H1 (cell line): ENCODE results near the gene CLIP4. TPM values are rescaled to one million over a fixed set of nuclear protein-coding genes. Genes with fewer than 3 reads are reported as not detected.

Experiments used
- CTCF ChIA-PET: fragments of 300-600 bp; sonication (Branson Sonifier 250); formaldehyde crosslinking; loops from one replicate; lab custom pipeline; 2021; ENCODE audit not compliant: partially characterized antibody; lab: Charles Lee
- POLR2A ChIA-PET: fragments of 300-600 bp; sonication (Branson Sonifier 250); formaldehyde crosslinking; loops from one replicate; lab custom pipeline; 2021; ENCODE audit warnings: inconsistent platforms; ENCODE audit not compliant: partially characterized antibody; lab: Charles Lee
- DNase-seq, 2 experiments: peaks; one replicate each; pipeline versions ENCODE4 v3.0.0 to v3.0.0-alpha.2; 2010 to 2022; ENCODE audit warnings: low spot score in 2 of 2, low read depth in 1 of 2, mixed read lengths in 1 of 2
- FAIRE-seq: peaks from 2 replicates; lab custom pipeline; 2011; peaks lifted over from hg19 to GRCh38; lab: Jason Lieb, UNC
- H2AFZ ChIP-seq: 2 replicates; pipeline ENCODE4 v1.8.1; 2012; ENCODE audit warnings: low read length, inconsistent platforms
- H2AK5ac ChIP-seq: 2 replicates; pipeline ENCODE4 v1.6.1; 2013; ENCODE audit warnings: low read depth, low read length
- H2BK120ac ChIP-seq: replicated peaks from 2 replicates; pipeline ENCODE3; 2013; ENCODE audit warnings: low read depth, low read length, inconsistent platforms
- H2BK12ac ChIP-seq: 2 replicates; pipeline ENCODE4 v1.6.1; 2013; ENCODE audit warnings: low read depth, low read length
- H2BK15ac ChIP-seq: 2 replicates; pipeline ENCODE4 v1.6.1; 2013; ENCODE audit warnings: low read length
- H2BK20ac ChIP-seq: 2 replicates; pipeline ENCODE4 v1.6.1; 2013; ENCODE audit warnings: low read length
- H2BK5ac ChIP-seq: 2 replicates; pipeline ENCODE4 v1.6.1; 2013; ENCODE audit warnings: low read depth, low read length
- H3K14ac ChIP-seq: 2 replicates; pipeline ENCODE4 v1.6.1; 2013; ENCODE audit warnings: inconsistent platforms; ENCODE audit not compliant: insufficient read length
- H3K18ac ChIP-seq: 2 replicates; pipeline ENCODE4 v1.6.1; 2013; ENCODE audit warnings: low read length; ENCODE audit errors: extremely low read depth
- H3K23ac ChIP-seq: 2 replicates; pipeline ENCODE4 v1.6.1; 2013; ENCODE audit warnings: inconsistent platforms; ENCODE audit not compliant: insufficient read length
- H3K23me2 ChIP-seq: 2 replicates; pipeline ENCODE4 v1.6.1; 2013; ENCODE audit warnings: low read depth, low read length
- H3K27ac ChIP-seq: 2 replicates; pipeline ENCODE4 v1.6.1; 2011; ENCODE audit warnings: low read depth, low read length, inconsistent platforms
- H3K27me3 ChIP-seq, 4 experiments: replicated peaks in 1 of 4; 1 replicate in 1 of 4; 2 replicates in 3 of 4; pipeline versions ENCODE4 v1.6.1 to v1.8.1; 2011 to 2013; ENCODE audit warnings: low read length in 3 of 4, mild to moderate bottlenecking in 3 of 4, inconsistent platforms in 2 of 4, mixed read lengths in 2 of 4, moderate library complexity in 1 of 4; ENCODE audit not compliant: control insufficient read depth in 3 of 4, insufficient read depth in 3 of 4; ENCODE audit errors: extremely low read depth in 1 of 4
- H3K36me3 ChIP-seq, 4 experiments: 2 replicates each; pipeline versions ENCODE4 v1.6.1 to v1.8.1; 2011 to 2013; ENCODE audit warnings: mild to moderate bottlenecking in 4 of 4, low read length in 3 of 4, moderate library complexity in 2 of 4, control low read depth in 1 of 4, inconsistent platforms in 1 of 4; ENCODE audit not compliant: insufficient read depth in 4 of 4, control insufficient read depth in 2 of 4
- H3K4ac ChIP-seq: replicated peaks from 2 replicates; pipeline ENCODE3; 2013; ENCODE audit warnings: low read length, low read depth, mixed read lengths, inconsistent platforms; ENCODE audit not compliant: insufficient read length
- H3K4me1 ChIP-seq, 4 experiments: replicated peaks in 1 of 4; 1 replicate in 1 of 4; 2 replicates in 3 of 4; pipeline versions ENCODE4 v1.6.1 to v1.8.1; 2011 to 2013; ENCODE audit warnings: low read length in 3 of 4, inconsistent platforms in 2 of 4, mixed read lengths in 1 of 4; ENCODE audit not compliant: insufficient read depth in 4 of 4, control insufficient read depth in 3 of 4
- H3K4me2 ChIP-seq, 2 experiments: 2 replicates each; pipeline versions ENCODE4 v1.6.1 to v1.8.1; 2011 to 2013; ENCODE audit warnings: low read depth in 2 of 2, low read length in 2 of 2, control low read depth in 1 of 2, inconsistent platforms in 1 of 2, mild to moderate bottlenecking in 1 of 2; ENCODE audit not compliant: insufficient read depth in 1 of 2
- H3K4me3 ChIP-seq, 4 experiments: fragments of 200-600, 300-600 bp in 1 of 4; sonication (generic), shearing (Covaris generic), sonication (Bioruptor Twin) in 1 of 4; 2 replicates each; pipeline versions ENCODE4 v1.5.1 to v1.8.1; 2011 to 2016; ENCODE audit warnings: low read length in 4 of 4, low read depth in 3 of 4, control low read depth in 2 of 4, inconsistent platforms in 2 of 4, mild to moderate bottlenecking in 2 of 4, mixed read lengths in 1 of 4, moderate library complexity in 1 of 4; ENCODE audit not compliant: insufficient read depth in 2 of 4; ENCODE audit errors: extremely low read depth in 1 of 4
- H3K56ac ChIP-seq: replicated peaks from 2 replicates; pipeline ENCODE3; 2013; ENCODE audit warnings: low read depth, mild to moderate bottlenecking, mixed read lengths, low read length, inconsistent platforms; ENCODE audit not compliant: insufficient read length
- H3K79me1 ChIP-seq: 2 replicates; pipeline ENCODE4 v1.6.1; 2013; ENCODE audit warnings: low read depth, low read length, control low read depth
- H3K79me2 ChIP-seq, 2 experiments: 2 replicates each; pipeline versions ENCODE4 v1.6.1 to v1.8.1; 2012 to 2013; ENCODE audit warnings: low read length in 2 of 2, mild to moderate bottlenecking in 2 of 2, inconsistent platforms in 1 of 2; ENCODE audit not compliant: insufficient read depth in 2 of 2, control insufficient read depth in 1 of 2
- H3K9ac ChIP-seq, 4 experiments: replicated peaks in 1 of 4; 1 replicate in 1 of 4; 2 replicates in 3 of 4; pipeline versions ENCODE4 v1.6.1 to v1.8.1; 2011 to 2013; ENCODE audit warnings: low read depth in 3 of 4, low read length in 3 of 4, control low read depth in 2 of 4, mild to moderate bottlenecking in 2 of 4, moderate library complexity in 2 of 4, inconsistent platforms in 1 of 4; ENCODE audit errors: extremely low read depth in 1 of 4
- H3K9me3 ChIP-seq, 2 experiments: 2 replicates each; pipeline versions ENCODE4 v1.6.1 to v1.8.1; 2012 to 2013; ENCODE audit warnings: mild to moderate bottlenecking in 2 of 2, moderate library complexity in 2 of 2, control low read depth in 1 of 2, inconsistent platforms in 1 of 2, low read depth in 1 of 2, low read length in 1 of 2, mixed read lengths in 1 of 2; ENCODE audit not compliant: insufficient read depth in 2 of 2
- H4K20me1 ChIP-seq, 2 experiments: replicated peaks in 1 of 2; 2 replicates each; pipeline versions ENCODE3 to v1.8.1; 2011 to 2013; ENCODE audit warnings: inconsistent platforms in 2 of 2, low read length in 2 of 2, mild to moderate bottlenecking in 1 of 2; ENCODE audit not compliant: insufficient read depth in 2 of 2, control insufficient read depth in 1 of 2
- H4K5ac ChIP-seq: 2 replicates; pipeline ENCODE4 v1.6.1; 2013; ENCODE audit warnings: low read length, low read depth, mixed read lengths, inconsistent platforms; ENCODE audit not compliant: insufficient read length
- H4K8ac ChIP-seq: 2 replicates; pipeline ENCODE4 v1.8.0; 2013; ENCODE audit warnings: mild to moderate bottlenecking, moderate library complexity, low read length, inconsistent platforms; ENCODE audit not compliant: insufficient read depth; ENCODE audit errors: extremely low read depth
- H4K91ac ChIP-seq: replicated peaks from 2 replicates; pipeline ENCODE3; 2013; ENCODE audit warnings: low read length, mixed read lengths, inconsistent platforms; ENCODE audit not compliant: insufficient read length
- CBX8 ChIP-seq: fragments of 300-800, 300-1000 bp; sonication (generic); IDR thresholded peaks from 2 replicates; pipeline ENCODE4 v1.7.1; 2016; ENCODE audit warnings: low read depth, low read length, borderline replicate concordance
- CEBPB ChIP-seq: IDR thresholded peaks from 2 replicates; pipeline ENCODE4 v1.6.1; 2012; ENCODE audit warnings: low read depth, low read length
- CREB1 ChIP-seq: IDR thresholded peaks from 2 replicates; pipeline ENCODE4 v1.6.1; 2012; ENCODE audit warnings: inconsistent platforms
- CTBP2 ChIP-seq: IDR thresholded peaks from 2 replicates; pipeline ENCODE4 v1.7.0; 2011; ENCODE audit warnings: borderline replicate concordance, mild to moderate bottlenecking, moderate library complexity, mixed read lengths, low read length; ENCODE audit not compliant: insufficient read depth, insufficient read length
- EP300 ChIP-seq, 2 experiments: IDR thresholded peaks; 1 replicate in 1 of 2; 2 replicates in 1 of 2; pipeline ENCODE4 v1.6.1; 2011 to 2012; ENCODE audit warnings: low read depth in 2 of 2, low read length in 2 of 2, mild to moderate bottlenecking in 2 of 2, borderline replicate concordance in 1 of 2, inconsistent platforms in 1 of 2, moderate library complexity in 1 of 2
- GTF2F1 ChIP-seq: IDR thresholded peaks from 2 replicates; pipeline ENCODE4 v1.6.1; 2012; ENCODE audit warnings: low read depth, low read length, improper control_type of control experiment, borderline replicate concordance
- MAFK ChIP-seq: IDR thresholded peaks from 2 replicates; pipeline ENCODE4 v1.6.1; 2012; ENCODE audit warnings: low read depth, mild to moderate bottlenecking, improper control_type of control experiment, low read length
- POLR2A ChIP-seq, 2 experiments: IDR thresholded peaks; 1 replicate in 1 of 2; 2 replicates in 1 of 2; pipeline ENCODE4 v1.6.1; 2011; ENCODE audit warnings: low read depth in 2 of 2, low read length in 2 of 2, mild to moderate bottlenecking in 2 of 2; ENCODE audit errors: control extremely low read depth in 1 of 2
- SAP30 ChIP-seq: fragments of 300-600 bp; sonication (generic); IDR thresholded peaks from 2 replicates; pipeline ENCODE4 v1.7.1; 2012; ENCODE audit warnings: low read length, moderate library complexity, mild to moderate bottlenecking, inconsistent platforms; ENCODE audit not compliant: insufficient read depth, insufficient replicate concordance
- SIRT6 ChIP-seq: IDR thresholded peaks from one replicate; pipeline ENCODE4 v1.7.1; 2012; ENCODE audit warnings: low read length, inconsistent platforms
- SP1 ChIP-seq: IDR thresholded peaks from 2 replicates; pipeline ENCODE4 v1.6.1; 2011; ENCODE audit warnings: low read depth, low read length
- SUZ12 ChIP-seq: fragments of 200-600 bp; sonication (generic); IDR thresholded peaks from 2 replicates; pipeline ENCODE4 v1.6.1; 2012; ENCODE audit warnings: mild to moderate bottlenecking, inconsistent platforms, low read length, moderate library complexity, mixed read lengths
- TCF12 ChIP-seq: IDR thresholded peaks from 2 replicates; pipeline ENCODE4 v1.6.1; 2011; ENCODE audit warnings: low read depth, mild to moderate bottlenecking, low read length
- USF2 ChIP-seq: IDR thresholded peaks from 2 replicates; pipeline ENCODE4 v1.6.1; 2011; ENCODE audit warnings: low read length, improper control_type of control experiment
- WGBS, 2 experiments: shearing (Covaris generic) in 1 of 2; methylation state at CpG; one replicate each; pipeline versions ENCODE4 v1.1.6 to v1.1.7; 2013 to 2015; ENCODE audit warnings: low lambda C conversion rate in 2 of 2, mixed read lengths in 2 of 2, inconsistent platforms in 1 of 2, low coverage in 1 of 2, missing lambda C conversion rate in 1 of 2; ENCODE audit not compliant: insufficient replicate concordance in 2 of 2, insufficient coverage in 1 of 2, insufficient read length in 1 of 2; ENCODE audit errors: extremely low coverage in 1 of 2, missing lambda C conversion rate in 1 of 2; 5-methylcytosine and 5-hydroxymethylcytosine counted together
- polyA plus RNA-seq, 7 experiments: library from polyadenylated mRNA; depleted of rRNA in 3 of 7; stranded (reverse) in 5 of 7; unstranded in 2 of 7; fragments of >200 nt in 5 of 7; fragments of 200-250 nt in 2 of 7; gene quantifications; 1 replicate in 5 of 7; 2 replicates in 1 of 7; 4 replicates in 1 of 7; pipeline versions ENCODE4 v1.2.1 to v1.2.3, GENCODE V29; 2011 to 2013; ENCODE audit warnings: missing spikeins in 2 of 7, mixed read lengths in 2 of 7
- total RNA-seq: library from RNA; stranded (reverse); fragmentation: NEBNext Ultra II Directional; extraction: Animal tissue kit (Norgen Biotek cat#: 25700); gene quantifications from 2 replicates; pipeline ENCODE4 v1.2.1, GENCODE V29; 2021

CLIP4 gene
- total and polyA plus RNA-seq, 2 of the 8 experiments (the other 6 are each of a cell fraction or from before 2014, with no cell fraction given), result 0.08 to 0.09 TPM

GRCh38 chr2:29174937-29175336, 59.7 kb downstream of the CLIP4 start:
- H3K27me3 ChIP-seq, result 0 out of 7 replicates have a peak, but pooled peaks cover 0 to 2% (median 0%) of the 10 kb centered on the region in 4 experiments
- H3K4ac ChIP-seq, result no peak overlapping the region
- H3K79me2 ChIP-seq, result no peaks in the 10 kb centered on the region
- no peaks in the 10 kb centered on the region for H3K23me2 ChIP-seq
- H3K9me3 ChIP-seq, result no peaks in the 10 kb centered on the region
- 61% methylated on average over 2 of the region's 2 CpGs; no CpG with 5 or more reads in 1 of the 2 experiments for WGBS, 2 experiments
- H3K9ac ChIP-seq, result no peak overlapping the region
- no peak overlapping the region for H2BK120ac ChIP-seq
- H3K14ac ChIP-seq, result no peak overlapping the region
- H2BK15ac ChIP-seq, result no peak overlapping the region
- no peak overlapping the region for H3K18ac ChIP-seq
- no peak overlapping the region for H3K4me3 ChIP-seq
- H3K4me2 ChIP-seq, result no peak overlapping the region
- H4K8ac ChIP-seq, result no peak overlapping the region
- DNase-seq, result no peak
- FAIRE-seq, result peak; percentile 32
- H2AFZ ChIP-seq, result no peak overlapping the region
- H3K27ac ChIP-seq, result no peak overlapping the region
- no peak overlapping the region for H4K5ac ChIP-seq
- no peaks in the 10 kb centered on the region for H3K4me1 ChIP-seq
- CTCF ChIA-PET, result no interaction called here
- H3K36me3 ChIP-seq, result no peaks in the 10 kb centered on the region
- H2BK5ac ChIP-seq, result no peak overlapping the region
- POLR2A ChIA-PET, result interaction anchor here (0.9 kb wide), 1 partner anchor 273 kb away, joined by 4 read pairs; no protein-coding TSS in a partner anchor
- no peaks in the 10 kb centered on the region for H4K20me1 ChIP-seq
- H4K91ac ChIP-seq, result no peak overlapping the region
- H3K56ac ChIP-seq, result no peak overlapping the region
- H3K23ac ChIP-seq, result no peak overlapping the region
- H2BK20ac ChIP-seq, result no peak overlapping the region
- H3K79me1 ChIP-seq, result no peaks in the 10 kb centered on the region
- H2AK5ac ChIP-seq, result no peak overlapping the region
- no peak overlapping the region for H2BK12ac ChIP-seq
- TF ChIP-seq POLR2A (IDR thresholded peaks at IDR 0.05; ENCODE audit: control extremely low read depth in 1 of 2, low read depth in 2 of 2, low read length in 2 of 2), result no peak
- TF ChIP-seq EP300 (IDR thresholded peaks at IDR 0.05; ENCODE audit: borderline replicate concordance in 1 of 2, low read depth in 2 of 2, low read length in 2 of 2), result no peak
- TF ChIP-seq GTF2F1, result no peak
- no peak for TF ChIP-seq TCF12
- TF ChIP-seq SP1, result no peak
- TF ChIP-seq CEBPB, result no peak
- no peak for TF ChIP-seq CREB1
- no peak for TF ChIP-seq USF2
- TF ChIP-seq SUZ12, result no peak
- no peak for TF ChIP-seq SIRT6
- TF ChIP-seq MAFK, result no peak
- TF ChIP-seq SAP30, result no peak
- no peak for TF ChIP-seq CTBP2
- no peak for TF ChIP-seq CBX8
